Thyroid gland (tissue), 4 donors: Measurements from ENCODE around the gene ADPRS.

Source experiments
- POLR2A ChIP-seq, 2 donors: fragments of 450-650 bp; IDR thresholded peaks; one replicate each; pipeline ENCODE4 v1.6.1; 2017; ENCODE audit warnings: antibody characterized with exemption in 2 of 2, mild to moderate bottlenecking in 2 of 2, moderate library complexity in 1 of 2
- TF ChIP-seq, protein P1 (sequence below), 6 experiments: fragments of 200-600 bp in 3 of 6; fragments of 450-650 bp in 3 of 6; sonication (generic) in 3 of 6; IDR thresholded peaks; one replicate each; pipeline ENCODE4 v1.5.1; 2016 to 2019; ENCODE audit warnings: antibody characterized with exemption in 6 of 6, mild to moderate bottlenecking in 2 of 6, inconsistent platforms in 1 of 6, moderate library complexity in 1 of 6

DNA sequence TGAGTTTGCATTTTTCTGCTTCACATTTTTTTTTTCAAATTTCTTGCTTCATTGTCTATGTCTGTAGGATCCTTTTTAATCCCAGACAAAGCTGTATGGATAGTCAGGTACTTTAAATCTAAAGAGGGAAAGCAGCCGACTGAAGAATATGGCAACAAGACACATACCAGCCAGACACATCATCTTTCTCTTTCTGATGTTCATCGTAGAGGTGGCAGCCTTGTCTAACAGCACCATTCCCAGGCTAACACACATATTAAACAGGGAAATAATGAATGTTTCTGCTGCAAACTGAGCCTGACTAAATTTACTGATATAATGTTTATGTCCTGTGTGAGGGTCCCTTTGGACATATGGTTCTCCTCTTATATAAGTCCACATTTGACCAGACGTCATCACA lies 8.5 kb upstream of the ADPRS start:
- TF ChIP-seq, protein P1, sequence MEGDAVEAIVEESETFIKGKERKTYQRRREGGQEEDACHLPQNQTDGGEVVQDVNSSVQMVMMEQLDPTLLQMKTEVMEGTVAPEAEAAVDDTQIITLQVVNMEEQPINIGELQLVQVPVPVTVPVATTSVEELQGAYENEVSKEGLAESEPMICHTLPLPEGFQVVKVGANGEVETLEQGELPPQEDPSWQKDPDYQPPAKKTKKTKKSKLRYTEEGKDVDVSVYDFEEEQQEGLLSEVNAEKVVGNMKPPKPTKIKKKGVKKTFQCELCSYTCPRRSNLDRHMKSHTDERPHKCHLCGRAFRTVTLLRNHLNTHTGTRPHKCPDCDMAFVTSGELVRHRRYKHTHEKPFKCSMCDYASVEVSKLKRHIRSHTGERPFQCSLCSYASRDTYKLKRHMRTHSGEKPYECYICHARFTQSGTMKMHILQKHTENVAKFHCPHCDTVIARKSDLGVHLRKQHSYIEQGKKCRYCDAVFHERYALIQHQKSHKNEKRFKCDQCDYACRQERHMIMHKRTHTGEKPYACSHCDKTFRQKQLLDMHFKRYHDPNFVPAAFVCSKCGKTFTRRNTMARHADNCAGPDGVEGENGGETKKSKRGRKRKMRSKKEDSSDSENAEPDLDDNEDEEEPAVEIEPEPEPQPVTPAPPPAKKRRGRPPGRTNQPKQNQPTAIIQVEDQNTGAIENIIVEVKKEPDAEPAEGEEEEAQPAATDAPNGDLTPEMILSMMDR (IDR thresholded peaks at IDR 0.05): no peak
- no peak for TF ChIP-seq POLR2A (IDR thresholded peaks at IDR 0.05)
